NCI-H2227 (cell line): ENCODE data around the gene GANC.
"Not testable (repeated sequence)": the region's sequence is repeated elsewhere in the genome, so short reads cannot be mapped to it uniquely, and the experiment has no call there.

Experiments
- DNase-seq: peaks from one replicate; lab custom pipeline; 2025; ENCODE audit not compliant: unreplicated experiment; lab: John Stamatoyannopoulos, UW

GANC gene

GRCh38 chr15:42283671-42284070 lies 10.7 kb downstream of the GANC start:
- DNase-seq = no peak

- no peak for DNase-seq
Observed at GRCh38 chr15:42284551-42284950, 11.6 kb downstream of the GANC start.

- DNase-seq = no peak
Observed at GRCh38 chr15:42285034-42285433, 12.0 kb downstream of the GANC start.

- DNase-seq = no peak
Observed at GRCh38 chr15:42286445-42287029, 13.5 kb downstream of the GANC start.

- no peak for DNase-seq
Observed at GRCh38 chr15:42287931-42288330, 14.9 kb downstream of the GANC start.

GRCh38 chr15:42289166-42289565 lies 16.2 kb downstream of the GANC start:
- no peak for DNase-seq

- DNase-seq = not testable (repeated sequence)
Observed at GRCh38 chr15:42301004-42301403, 28.0 kb downstream of the GANC start.

- DNase-seq = no peak
Observed at GRCh38 chr15:42306681-42307080, 33.7 kb downstream of the GANC start.

GRCh38 chr15:42313463-42313862 lies 40.5 kb downstream of the GANC start:
- DNase-seq = no peak

- no peak for DNase-seq
Observed at GRCh38 chr15:42314818-42315217, 41.8 kb downstream of the GANC start.

GRCh38 chr15:42315521-42315920 lies 42.5 kb downstream of the GANC start:
- DNase-seq = no peak

GRCh38 chr15:42316282-42316805 lies 43.3 kb downstream of the GANC start:
- DNase-seq = not testable (repeated sequence)

GRCh38 chr15:42319206-42319605 lies 46.2 kb downstream of the GANC start:
- no peak for DNase-seq

GRCh38 chr15:42324308-42324707 lies 51.3 kb downstream of the GANC start:
- DNase-seq = no peak

GRCh38 chr15:42329161-42329560 lies 56.2 kb downstream of the GANC start:
- DNase-seq = no peak

GRCh38 chr15:42329992-42330391 lies 57.0 kb downstream of the GANC start:
- DNase-seq = no peak

- DNase-seq = no peak
Observed at GRCh38 chr15:42331235-42331634, 58.2 kb downstream of the GANC start.

- no peak for DNase-seq
Observed at GRCh38 chr15:42332331-42332730, 59.3 kb downstream of the GANC start.

- DNase-seq = no peak
Observed at GRCh38 chr15:42335074-42335473, 62.1 kb downstream of the GANC start.

GRCh38 chr15:42336650-42337049 lies 63.6 kb downstream of the GANC start:
- DNase-seq = not testable (repeated sequence)

GRCh38 chr15:42337104-42337503 lies 64.1 kb downstream of the GANC start:
- not testable (repeated sequence) for DNase-seq

GRCh38 chr15:42338500-42338899 lies 65.5 kb downstream of the GANC start:
- DNase-seq = no peak

- DNase-seq = no peak
Observed at GRCh38 chr15:42343596-42344232, 70.7 kb downstream of the GANC start.
